Epithelial cell of esophagus (primary cell): Measurements from ENCODE around the gene BRWD1.
A peak's percentile ranks its signal among the peaks of the same experiment; 100 is the strongest.

Experiments used
- DNase-seq: peaks from one replicate; pipeline ENCODE4 v3.0.0; 2010; ENCODE audit warnings: low read depth
- H3K4me3 ChIP-seq: 2 replicates; pipeline ENCODE4 v1.5.1; 2011; ENCODE audit warnings: mild to moderate bottlenecking, low read length, control low read depth
- TF ChIP-seq, protein P1 (sequence below): IDR thresholded peaks from 2 replicates; pipeline ENCODE4 v1.5.1; 2011; ENCODE audit warnings: low read depth, mild to moderate bottlenecking, low read length, control low read depth, inconsistent platforms; ENCODE audit not compliant: insufficient read depth; ENCODE audit errors: missing control alignments

Gene BRWD1

DNA sequence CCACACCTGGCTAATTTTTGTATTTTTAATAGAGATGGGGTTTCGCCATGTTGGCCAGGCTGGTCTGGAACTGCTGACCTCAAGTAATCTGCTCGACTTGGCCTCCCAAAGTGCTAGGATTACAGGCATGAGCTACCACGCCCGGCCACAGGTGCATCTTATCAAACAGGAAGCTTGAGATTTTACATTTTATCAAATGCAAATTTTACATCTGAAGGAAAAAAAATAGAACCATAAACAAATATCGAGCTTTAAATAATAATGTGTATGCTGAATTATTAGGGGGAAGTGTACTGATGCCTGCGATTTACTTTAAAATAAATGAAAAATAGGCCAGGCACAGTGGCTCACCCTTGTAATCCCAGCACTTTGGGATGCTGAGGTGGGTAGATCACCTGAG, 16.6 kb upstream of the BRWD1 start:
- TF ChIP-seq, protein P1, sequence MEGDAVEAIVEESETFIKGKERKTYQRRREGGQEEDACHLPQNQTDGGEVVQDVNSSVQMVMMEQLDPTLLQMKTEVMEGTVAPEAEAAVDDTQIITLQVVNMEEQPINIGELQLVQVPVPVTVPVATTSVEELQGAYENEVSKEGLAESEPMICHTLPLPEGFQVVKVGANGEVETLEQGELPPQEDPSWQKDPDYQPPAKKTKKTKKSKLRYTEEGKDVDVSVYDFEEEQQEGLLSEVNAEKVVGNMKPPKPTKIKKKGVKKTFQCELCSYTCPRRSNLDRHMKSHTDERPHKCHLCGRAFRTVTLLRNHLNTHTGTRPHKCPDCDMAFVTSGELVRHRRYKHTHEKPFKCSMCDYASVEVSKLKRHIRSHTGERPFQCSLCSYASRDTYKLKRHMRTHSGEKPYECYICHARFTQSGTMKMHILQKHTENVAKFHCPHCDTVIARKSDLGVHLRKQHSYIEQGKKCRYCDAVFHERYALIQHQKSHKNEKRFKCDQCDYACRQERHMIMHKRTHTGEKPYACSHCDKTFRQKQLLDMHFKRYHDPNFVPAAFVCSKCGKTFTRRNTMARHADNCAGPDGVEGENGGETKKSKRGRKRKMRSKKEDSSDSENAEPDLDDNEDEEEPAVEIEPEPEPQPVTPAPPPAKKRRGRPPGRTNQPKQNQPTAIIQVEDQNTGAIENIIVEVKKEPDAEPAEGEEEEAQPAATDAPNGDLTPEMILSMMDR, result no peak
- no peak for DNase-seq
- H3K4me3 ChIP-seq, result no peak overlapping the region

DNA sequence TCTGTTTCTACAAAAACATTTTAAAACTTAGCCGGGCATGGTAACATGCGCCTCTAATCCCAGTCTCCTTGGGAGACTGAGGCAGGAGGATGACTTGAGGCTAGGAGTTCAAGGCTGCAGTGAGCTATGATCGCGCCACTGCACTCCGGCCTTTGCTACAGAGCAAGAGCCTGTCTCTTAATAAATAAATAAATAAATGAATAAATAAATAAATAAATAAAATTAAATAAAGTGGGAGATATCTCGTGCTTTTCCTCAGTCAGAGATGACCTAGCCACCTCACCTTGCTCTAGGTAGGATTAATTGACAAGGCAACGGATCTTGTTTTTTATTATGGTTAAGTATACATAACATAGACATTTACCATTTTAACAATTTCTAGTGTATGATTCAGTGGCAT, 14.3 kb upstream of the BRWD1 start:
- H3K4me3 ChIP-seq, result no peak overlapping the region
- no peak for DNase-seq
- TF ChIP-seq, protein P1, result no peak

GRCh38 chr21:39326607-39327307, 13.3 kb upstream of the BRWD1 start:
- no peak overlapping the region for H3K4me3 ChIP-seq
- DNase-seq, result no peak
- TF ChIP-seq, protein P1, result no peak

GRCh38 chr21:39325458-39325857, 12.0 kb upstream of the BRWD1 start:
- TF ChIP-seq, protein P1, result no peak
- no peak overlapping the region for H3K4me3 ChIP-seq
- DNase-seq, result no peak

DNA sequence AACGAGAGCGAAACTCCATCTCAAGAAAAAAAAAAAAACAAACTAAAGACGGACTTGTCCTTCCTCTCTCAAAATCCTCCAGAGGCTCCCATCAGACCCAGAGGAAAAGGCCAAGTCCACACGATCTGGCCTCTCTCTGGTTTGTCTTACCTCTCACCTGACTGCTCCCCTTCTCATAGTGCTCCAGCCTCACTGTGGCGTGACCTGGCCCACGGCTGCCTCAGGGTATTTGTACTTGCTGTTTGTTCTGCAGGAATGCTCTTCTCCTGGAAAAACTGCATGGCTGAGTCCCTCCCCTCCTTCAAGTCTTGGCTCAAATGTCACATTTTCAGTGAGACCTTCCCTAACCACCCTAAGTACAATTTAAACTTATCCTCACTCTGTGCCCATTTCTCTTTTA, 8.0 kb upstream of the BRWD1 start:
- TF ChIP-seq, protein P1, result no peak
- peak; percentile 72 for DNase-seq

DNA sequence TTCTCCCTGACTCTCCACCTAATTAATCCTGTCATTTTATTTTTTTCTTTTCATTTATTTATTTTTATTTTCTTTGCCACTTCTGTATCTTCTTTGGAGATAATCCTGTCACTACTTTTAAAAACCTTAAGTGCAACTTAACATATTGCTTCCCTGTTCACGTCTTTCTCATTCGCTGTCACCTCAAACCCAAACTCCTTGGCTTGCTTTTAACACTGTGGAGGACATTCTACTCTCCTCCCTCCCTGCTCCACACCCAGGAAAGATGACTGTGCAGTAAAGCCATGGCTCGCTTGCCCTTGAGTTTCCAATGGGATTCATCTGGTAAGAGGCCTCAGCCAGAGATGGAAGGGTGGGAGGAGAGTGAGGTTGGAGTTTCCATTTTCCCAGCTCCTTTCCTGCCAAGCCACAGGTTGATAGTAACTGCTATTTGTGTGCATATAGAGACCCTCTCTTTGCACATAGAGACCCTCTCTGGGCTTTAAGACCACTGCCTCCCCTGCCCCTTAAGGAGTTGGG, 6.4 kb upstream of the BRWD1 start:
- peak; percentile 47 for DNase-seq
- H3K4me3 ChIP-seq, result no peak overlapping the region
- TF ChIP-seq, protein P1, result no peak

More for the DNA sequence above, 8.0 kb upstream of the BRWD1 start:
- H3K4me3 ChIP-seq, result no peak overlapping the region
